Measurements from ENCODE around the gene CGGBP1. TPM values are rescaled to one million over a fixed set of nuclear protein-coding genes. Genes with fewer than 3 reads are reported as not detected.
A peak's percentile ranks its signal among the peaks of the same experiment; 100 is the strongest.

Gene CGGBP1, protein sequence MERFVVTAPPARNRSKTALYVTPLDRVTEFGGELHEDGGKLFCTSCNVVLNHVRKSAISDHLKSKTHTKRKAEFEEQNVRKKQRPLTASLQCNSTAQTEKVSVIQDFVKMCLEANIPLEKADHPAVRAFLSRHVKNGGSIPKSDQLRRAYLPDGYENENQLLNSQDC
- 34.4 TPM for total RNA-seq

DNA sequence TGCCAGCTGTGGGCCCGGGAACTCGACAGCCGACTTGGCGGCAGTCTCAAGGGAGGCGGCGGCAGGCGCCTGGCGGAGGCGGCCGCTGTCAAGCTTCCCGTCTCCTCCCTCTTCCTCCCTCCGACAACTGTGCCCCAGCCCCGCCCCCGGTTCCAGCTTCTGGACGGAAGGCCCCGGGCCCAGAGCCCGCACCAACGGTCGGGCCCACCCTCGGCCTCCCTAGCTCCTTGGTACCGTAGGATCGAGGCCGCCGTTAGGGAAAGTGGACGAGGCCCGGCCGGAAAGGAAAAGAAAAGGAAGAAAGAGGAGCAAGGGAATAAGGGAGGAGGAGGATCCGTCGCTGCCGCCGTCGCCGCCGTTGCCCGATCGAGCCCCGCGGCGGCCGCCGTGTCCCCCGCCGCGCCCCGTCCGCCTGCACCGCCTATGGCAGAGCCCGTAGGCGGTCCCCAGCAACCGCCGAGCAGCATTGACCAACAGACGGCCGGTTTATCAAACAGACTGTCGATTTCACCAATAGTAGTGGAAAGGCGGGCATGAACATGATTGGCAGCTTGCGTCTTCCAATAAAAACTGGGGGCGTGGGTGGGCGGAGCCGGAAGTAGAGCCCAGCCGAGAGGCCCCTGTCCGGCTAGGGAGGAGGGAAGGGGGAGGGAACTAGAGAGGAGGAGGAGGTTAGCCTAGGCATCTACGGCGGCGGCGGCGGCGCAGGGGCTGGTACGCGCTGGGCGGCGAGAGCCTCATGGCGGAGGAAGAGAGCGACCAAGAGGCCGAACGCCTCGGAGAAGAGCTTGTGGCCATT lies at the start of gene CGGBP1, which contains the start of gene ZNF654:
Gene CGGBP1 (minus strand): TSS at position 425 of the 799 bp plus-strand sequence. CDS start 3,029 bp downstream, outside the sequence.
Gene ZNF654 (plus strand): TSS at position 675 of the 799 bp plus-strand sequence. CDS start 65 bp downstream, at position 740.
- ATAC-seq = peak; percentile 99

DNA sequence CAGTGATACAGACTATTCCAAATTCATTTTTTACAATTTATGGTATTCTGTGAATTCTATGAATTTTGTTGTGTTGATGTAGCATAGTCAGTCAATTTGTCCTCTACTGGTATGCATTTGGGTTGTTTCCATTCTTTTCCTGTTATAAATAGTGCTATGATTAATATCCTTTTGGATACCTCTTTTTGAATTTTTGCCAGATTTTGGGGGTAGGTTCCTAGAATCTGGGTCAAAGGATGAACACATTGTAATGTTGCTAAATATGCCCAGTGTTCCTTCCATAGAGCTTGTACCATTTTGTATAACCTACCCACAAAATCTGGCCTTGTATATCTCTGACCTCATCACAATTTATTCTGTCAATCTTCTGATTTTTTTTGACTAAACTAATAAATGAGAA lies 46.5 kb upstream of the CGGBP1 start:
- ATAC-seq = no peak

GRCh38 chr3:88101142-88101541 lies 42.3 kb upstream of the CGGBP1 start:
- no peak for ATAC-seq

GRCh38 chr3:88093266-88093665 lies 34.5 kb upstream of the CGGBP1 start:
- ATAC-seq = peak; percentile 26

DNA sequence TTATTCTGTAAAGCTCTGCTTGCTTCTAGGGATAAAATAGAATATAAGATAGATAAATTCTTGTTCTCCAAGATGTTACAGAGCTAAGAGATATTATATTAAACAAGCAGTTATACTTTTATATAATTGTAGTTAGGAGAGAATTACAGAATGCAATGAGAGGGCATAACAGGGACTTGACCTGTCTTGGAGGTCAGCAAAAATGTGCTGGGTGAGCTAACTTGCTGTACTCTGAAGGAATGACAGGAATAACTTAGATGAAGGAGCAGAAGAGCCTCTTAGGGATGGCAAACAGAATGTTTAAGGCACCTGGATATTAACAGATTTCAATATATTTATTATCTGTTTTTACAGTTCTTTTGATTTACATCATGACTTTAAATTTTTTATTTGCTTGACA lies 33.5 kb upstream of the CGGBP1 start:
- ATAC-seq = no peak

- ATAC-seq = no peak
Measured at GRCh38 chr3:88090681-88091080, 31.9 kb upstream of the CGGBP1 start.

GRCh38 chr3:88084097-88084501 lies 25.3 kb upstream of the CGGBP1 start:
- ATAC-seq = no peak

GRCh38 chr3:88082854-88083253 lies 24.0 kb upstream of the CGGBP1 start:
- ATAC-seq = no peak

- ATAC-seq = no peak
Measured at GRCh38 chr3:88078932-88079331, 20.1 kb upstream of the CGGBP1 start.

GRCh38 chr3:88076712-88077111 lies 17.9 kb upstream of the CGGBP1 start:
- ATAC-seq = no peak

GRCh38 chr3:88075497-88075896 lies 16.7 kb upstream of the CGGBP1 start:
- no peak for ATAC-seq

- no peak for ATAC-seq
Measured at GRCh38 chr3:88075072-88075471, 16.3 kb upstream of the CGGBP1 start.

GRCh38 chr3:88061746-88062145 lies 2.9 kb upstream of the CGGBP1 start:
- no peak for ATAC-seq

- ATAC-seq = peak; percentile 9
Measured at GRCh38 chr3:88059380-88060170, 770 bp upstream of the CGGBP1 start.

- ATAC-seq = no peak
Measured at GRCh38 chr3:88058306-88058580, 562 bp downstream of the CGGBP1 start.

DNA sequence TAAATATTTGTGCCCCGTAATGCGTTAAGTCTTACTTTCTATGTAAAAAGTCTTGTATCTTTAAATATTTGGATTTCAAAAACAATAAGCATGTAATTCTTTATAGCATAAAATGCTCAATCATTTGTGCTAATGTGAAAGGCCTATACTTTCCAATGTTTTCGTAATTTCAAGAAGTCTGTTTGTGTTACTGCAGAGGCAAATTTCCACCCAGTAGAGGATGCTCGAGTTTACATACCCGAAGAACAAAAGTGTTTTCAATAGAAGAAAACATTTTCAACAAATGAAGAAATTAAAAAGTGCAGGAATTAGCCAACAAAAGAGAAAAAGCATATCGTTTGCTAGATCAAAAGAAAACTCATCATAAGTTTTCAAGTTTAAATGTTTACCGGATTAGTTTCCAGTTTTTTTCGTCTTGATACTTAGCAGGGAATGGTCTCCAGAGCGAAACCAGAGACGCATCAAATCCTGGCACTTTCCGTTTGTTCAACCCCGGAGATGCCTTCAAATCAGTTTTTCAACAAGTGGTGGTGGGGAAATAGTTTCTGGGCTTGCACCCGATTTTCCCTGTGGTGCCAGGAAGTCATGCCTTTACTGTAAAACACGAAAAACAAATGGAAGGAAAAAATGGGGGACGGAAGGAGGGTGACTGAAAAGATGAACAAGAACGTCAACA lies 1.0 kb downstream of the CGGBP1 start:
- ATAC-seq = no peak

- no peak for ATAC-seq
Measured at GRCh38 chr3:88046766-88047165, 12.0 kb downstream of the CGGBP1 start.

- no peak for ATAC-seq
Measured at GRCh38 chr3:88044411-88044810, 14.4 kb downstream of the CGGBP1 start.

GRCh38 chr3:88041005-88041404 lies 17.8 kb downstream of the CGGBP1 start:
- ATAC-seq = no peak

- ATAC-seq = no peak
Measured at GRCh38 chr3:88040529-88040928, 18.3 kb downstream of the CGGBP1 start.

- no peak for ATAC-seq
Measured at GRCh38 chr3:88038566-88038965, 20.2 kb downstream of the CGGBP1 start.

DNA sequence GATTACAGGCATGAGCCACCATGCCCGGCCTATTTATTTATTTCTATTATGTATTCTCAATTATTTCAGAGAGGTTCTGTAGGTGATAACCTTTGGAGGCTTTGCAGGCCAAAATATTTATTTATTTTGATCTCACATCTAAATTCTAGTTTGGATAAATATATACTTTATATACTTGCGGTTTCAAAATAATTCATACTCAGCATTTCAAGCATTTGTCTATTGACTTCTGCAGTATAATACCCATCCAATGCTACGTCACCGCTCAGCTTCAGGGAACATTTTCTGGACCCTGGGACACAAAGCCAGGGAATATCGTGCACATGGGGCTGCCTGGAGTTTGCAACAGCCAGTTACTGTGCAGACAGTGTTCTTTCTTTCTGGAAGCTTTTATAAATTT lies 22.6 kb downstream of the CGGBP1 start:
- no peak for ATAC-seq

Measured in esophagus mucosa (tissue), 1 donor.